OCI-LY7 (cell line): ENCODE results near the gene TAS2R10. TPM values are rescaled to one million over a fixed set of nuclear protein-coding genes. Genes with fewer than 3 reads are reported as not detected.

ENCODE experiments used
- BruUV-seq: library from RNA; stranded (reverse); fragments of 400-500 nt; replicated peaks from 2 replicates; lab custom pipeline; 2021; lab: Mats Ljungman, UMichigan
- CTCF ChIA-PET: fragments of 300-600 bp; sonication (Branson Sonifier 250); formaldehyde crosslinking; loops from one replicate; lab custom pipeline; 2022; ENCODE audit warnings: antibody characterized with exemption; ENCODE audit not compliant: unreplicated experiment; lab: Charles Lee
- POLR2A ChIA-PET: fragments of 300-600 bp; sonication (Branson Sonifier 250); formaldehyde crosslinking; loops from one replicate; lab custom pipeline; 2022; ENCODE audit warnings: antibody characterized with exemption; lab: Charles Lee
- DNase-seq: peaks from one replicate; pipeline ENCODE4 v3.0.0-alpha.2; 2015; ENCODE audit warnings: low spot score
- H2AFZ ChIP-seq: fragments of 200-600 bp; sonication (generic), shearing (Covaris generic); 2 replicates; pipeline ENCODE4 v1.6.1; 2014; ENCODE audit warnings: mild to moderate bottlenecking, antibody characterized with exemption, low read length, moderate library complexity
- H3K27ac ChIP-seq: fragments of 200-600 bp; sonication (generic); 2 replicates; pipeline ENCODE4 v1.5.1; 2014; ENCODE audit warnings: mixed run types, low read depth, mild to moderate bottlenecking, moderate library complexity, low read length, inconsistent platforms; ENCODE audit not compliant: poor library complexity, severe bottlenecking
- H3K36me3 ChIP-seq: fragments of 200-600 bp; sonication (generic); 2 replicates; pipeline ENCODE4 v1.6.1; 2014; ENCODE audit warnings: mild to moderate bottlenecking, antibody characterized with exemption, low read length, moderate library complexity, mixed read lengths; ENCODE audit not compliant: insufficient read depth
- H3K4me1 ChIP-seq: fragments of 200-600 bp; sonication (generic); 2 replicates; pipeline ENCODE4 v1.5.1; 2014; ENCODE audit warnings: mild to moderate bottlenecking, low read length; ENCODE audit not compliant: insufficient read depth, poor library complexity, severe bottlenecking
- H3K4me2 ChIP-seq: fragments of 200-600 bp; sonication (generic); 2 replicates; pipeline ENCODE4 v1.6.1; 2014; ENCODE audit warnings: mild to moderate bottlenecking, low read length
- H3K4me3 ChIP-seq: fragments of 200-600 bp; sonication (generic); 2 replicates; pipeline ENCODE4 v1.5.1; 2014; ENCODE audit warnings: mild to moderate bottlenecking, low read depth, low read length; ENCODE audit not compliant: poor library complexity, severe bottlenecking
- H3K79me2 ChIP-seq: fragments of 200-600 bp; sonication (generic); 2 replicates; pipeline ENCODE4 v1.6.1; 2016; ENCODE audit warnings: low read depth, mild to moderate bottlenecking, low read length, moderate library complexity, mixed read lengths; ENCODE audit not compliant: insufficient read depth
- H3K9me2 ChIP-seq: fragments of 200-600 bp; sonication (generic); 2 replicates; pipeline ENCODE4 v1.6.1; 2016; ENCODE audit warnings: mild to moderate bottlenecking, low read length, mixed read lengths; ENCODE audit not compliant: insufficient read depth
- H3K9me3 ChIP-seq: fragments of 200-600 bp; sonication (generic); 2 replicates; pipeline ENCODE4 v1.6.1; 2014; ENCODE audit warnings: mild to moderate bottlenecking, mixed run types, low read length, mixed read lengths
- H4K20me1 ChIP-seq: fragments of 200-600 bp; sonication (generic); 2 replicates; pipeline ENCODE4 v1.6.1; 2014; ENCODE audit warnings: mild to moderate bottlenecking, antibody characterized with exemption, low read length, moderate library complexity, mixed read lengths; ENCODE audit not compliant: insufficient read depth
- EZH2phosphoT487 ChIP-seq: fragments of 200-600 bp; sonication (generic); IDR thresholded peaks from 2 replicates; pipeline ENCODE4 v1.6.1; 2018; ENCODE audit warnings: low read depth, borderline replicate concordance, mild to moderate bottlenecking, mixed run types, antibody characterized with exemption, low read length, moderate library complexity, mixed read lengths
- intact Hi-C: fragments of 100-400 bp; cut with micrococcal nuclease; formaldehyde crosslinking; loops from one replicate; pipeline ENCODE4 v1.10.0; 2022; ENCODE audit not compliant: unreplicated experiment
- total RNA-seq, 2 experiments: library from RNA; depleted of rRNA in 1 of 2; stranded (reverse); fragments of >200 nt in 1 of 2; shearing (Covaris generic) in 1 of 2; gene quantifications; 2 replicates each; pipeline ENCODE4 v1.2.3, GENCODE V29; 2014 to 2022
- TF ChIP-seq, protein P1 (sequence below): fragments of 200-600 bp; sonication (generic); conservative IDR thresholded peaks from 2 replicates; pipeline ENCODE4 v1.5.1; 2014; ENCODE audit warnings: mild to moderate bottlenecking, antibody characterized with exemption, low read length, moderate library complexity, mixed read lengths

The TAS2R10 gene
- total RNA-seq, 2 experiments from 2014 or later = 0.50 TPM; not detected in 1

DNA sequence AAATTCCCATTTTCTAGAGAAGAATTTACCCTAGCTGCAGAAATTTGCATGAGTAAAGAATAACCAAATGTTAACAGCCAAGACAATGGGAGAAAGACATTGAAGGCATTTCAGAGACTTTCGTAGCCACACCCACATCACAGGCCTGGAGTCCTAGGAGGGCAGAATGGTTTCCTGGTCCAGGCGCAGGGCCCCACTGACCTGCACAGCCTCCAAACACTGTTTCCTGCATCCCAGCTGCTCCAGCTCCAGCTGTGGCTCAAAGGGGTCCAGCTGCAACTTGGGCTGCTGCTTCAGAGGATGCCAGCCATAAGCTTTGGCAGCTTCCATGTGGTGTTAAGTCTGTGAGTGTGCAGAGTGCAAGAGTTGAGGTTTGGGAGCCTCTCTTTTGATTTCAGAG is 29.6 kb upstream of the TAS2R10 start:
- H3K9me3 ChIP-seq = no peaks in the 10 kb centered on the region
- H3K27ac ChIP-seq = no peak overlapping the region
- no peaks in the 10 kb centered on the region for H3K79me2 ChIP-seq
- TF ChIP-seq, protein P1, sequence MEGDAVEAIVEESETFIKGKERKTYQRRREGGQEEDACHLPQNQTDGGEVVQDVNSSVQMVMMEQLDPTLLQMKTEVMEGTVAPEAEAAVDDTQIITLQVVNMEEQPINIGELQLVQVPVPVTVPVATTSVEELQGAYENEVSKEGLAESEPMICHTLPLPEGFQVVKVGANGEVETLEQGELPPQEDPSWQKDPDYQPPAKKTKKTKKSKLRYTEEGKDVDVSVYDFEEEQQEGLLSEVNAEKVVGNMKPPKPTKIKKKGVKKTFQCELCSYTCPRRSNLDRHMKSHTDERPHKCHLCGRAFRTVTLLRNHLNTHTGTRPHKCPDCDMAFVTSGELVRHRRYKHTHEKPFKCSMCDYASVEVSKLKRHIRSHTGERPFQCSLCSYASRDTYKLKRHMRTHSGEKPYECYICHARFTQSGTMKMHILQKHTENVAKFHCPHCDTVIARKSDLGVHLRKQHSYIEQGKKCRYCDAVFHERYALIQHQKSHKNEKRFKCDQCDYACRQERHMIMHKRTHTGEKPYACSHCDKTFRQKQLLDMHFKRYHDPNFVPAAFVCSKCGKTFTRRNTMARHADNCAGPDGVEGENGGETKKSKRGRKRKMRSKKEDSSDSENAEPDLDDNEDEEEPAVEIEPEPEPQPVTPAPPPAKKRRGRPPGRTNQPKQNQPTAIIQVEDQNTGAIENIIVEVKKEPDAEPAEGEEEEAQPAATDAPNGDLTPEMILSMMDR = no peak
- TF ChIP-seq EZH2phosphoT487 = no peak
- no peaks in the 10 kb centered on the region for H3K4me1 ChIP-seq
- H3K36me3 ChIP-seq = no peaks in the 10 kb centered on the region
- H2AFZ ChIP-seq = no peak overlapping the region
- intact Hi-C loops = no loop called here
- BruUV-seq = no TSS peak
- no peak overlapping the region for H3K4me2 ChIP-seq
- ChIA-PET POLR2A (interaction anchor here (0.9 kb wide), 1 partner anchor 8 kb away, joined by 4 read pairs; no protein-coding TSS in a partner anchor), CTCF (no interaction called here)
- H3K4me3 ChIP-seq = no peak overlapping the region
- H3K9me2 ChIP-seq = no peaks in the 10 kb centered on the region
- no peak for DNase-seq
- no peaks in the 10 kb centered on the region for H4K20me1 ChIP-seq

DNA sequence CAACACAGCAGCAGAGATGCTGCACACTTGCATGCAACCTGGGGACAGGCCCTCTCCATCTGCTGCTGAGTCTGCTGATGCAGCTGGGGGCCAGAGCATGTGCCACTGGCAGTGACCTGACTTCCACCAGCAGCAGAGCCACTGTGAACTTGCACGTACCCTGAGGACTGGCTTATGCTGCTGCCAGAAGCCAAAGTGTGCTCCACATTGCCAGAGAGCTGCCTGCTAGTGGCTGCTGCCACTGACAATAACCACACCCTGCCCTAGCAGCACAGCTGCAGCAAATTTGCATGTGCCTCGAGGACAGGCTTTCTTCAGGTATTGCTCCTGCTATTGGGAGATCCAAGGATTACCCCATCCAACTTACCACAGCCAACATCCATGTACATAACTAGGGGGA is 27.6 kb upstream of the TAS2R10 start:
- DNase-seq = no peak
- no peaks in the 10 kb centered on the region for H3K9me3 ChIP-seq
- H2AFZ ChIP-seq = no peak overlapping the region
- no peaks in the 10 kb centered on the region for H3K79me2 ChIP-seq
- no TSS peak for BruUV-seq
- H3K4me1 ChIP-seq = no peaks in the 10 kb centered on the region
- H3K27ac ChIP-seq = no peak overlapping the region
- H3K4me3 ChIP-seq = no peak overlapping the region
- POLR2A ChIA-PET = no interaction called here
- H3K9me2 ChIP-seq = no peaks in the 10 kb centered on the region
- TF ChIP-seq, protein P1 = no peak
- TF ChIP-seq EZH2phosphoT487 = no peak
- H3K4me2 ChIP-seq = no peak overlapping the region
- H3K36me3 ChIP-seq = no peaks in the 10 kb centered on the region
- H4K20me1 ChIP-seq = no peaks in the 10 kb centered on the region
- intact Hi-C loops = no loop called here
- CTCF ChIA-PET = no interaction called here

DNA sequence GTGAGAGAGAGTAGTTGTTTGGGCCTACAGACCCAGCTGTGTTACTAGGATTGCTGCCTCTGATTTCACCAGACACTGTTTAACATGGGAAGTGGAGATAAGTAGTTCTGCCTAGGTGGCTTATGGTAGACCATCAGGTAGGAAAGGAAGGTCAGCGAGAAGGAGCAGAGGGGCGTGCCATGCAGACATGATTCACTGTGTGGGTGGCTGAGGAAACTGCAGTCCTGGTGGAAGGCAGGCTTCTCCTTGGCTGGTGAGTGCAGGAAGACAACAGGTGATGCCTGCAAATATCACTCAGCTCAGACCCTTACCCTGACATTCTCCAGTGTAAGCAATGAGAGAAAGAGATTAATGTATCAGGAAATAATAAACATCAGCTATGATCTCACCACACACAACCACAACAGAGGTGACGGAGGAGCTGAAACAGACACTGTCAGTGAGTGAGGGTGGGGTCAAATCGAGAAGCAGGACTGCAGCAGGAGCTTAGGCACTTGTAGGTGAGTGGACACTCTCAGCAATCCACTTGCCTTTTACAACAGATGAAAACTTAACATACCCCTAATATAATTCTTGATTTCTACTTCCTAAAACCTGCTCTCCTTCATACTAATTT is 25.2 kb upstream of the TAS2R10 start:
- no peaks in the 10 kb centered on the region for H3K36me3 ChIP-seq
- TF ChIP-seq, protein P1 = no peak
- TF ChIP-seq EZH2phosphoT487 = no peak
- no peaks in the 10 kb centered on the region for H4K20me1 ChIP-seq
- ChIA-PET POLR2A (no interaction called here), CTCF (no interaction called here)
- no peaks in the 10 kb centered on the region for H3K4me1 ChIP-seq
- no peaks in the 10 kb centered on the region for H3K9me2 ChIP-seq
- intact Hi-C loops = no loop called here
- no TSS peak for BruUV-seq
- H3K79me2 ChIP-seq = no peaks in the 10 kb centered on the region
- H3K4me3 ChIP-seq = no peak overlapping the region
- no peaks in the 10 kb centered on the region for H3K9me3 ChIP-seq
- H3K4me2 ChIP-seq = no peak overlapping the region
- H2AFZ ChIP-seq = no peak overlapping the region
- DNase-seq = no peak
- H3K27ac ChIP-seq = no peak overlapping the region
